ENCODE results near the gene GRK2. TPM values are rescaled to one million over a fixed set of nuclear protein-coding genes. Genes with fewer than 3 reads are reported as not detected.

Gene GRK2
- total and polyA plus RNA-seq, 2 donors (not counting 1 experiment from before 2014, with no cell fraction given): 294 to 534 TPM

DNA sequence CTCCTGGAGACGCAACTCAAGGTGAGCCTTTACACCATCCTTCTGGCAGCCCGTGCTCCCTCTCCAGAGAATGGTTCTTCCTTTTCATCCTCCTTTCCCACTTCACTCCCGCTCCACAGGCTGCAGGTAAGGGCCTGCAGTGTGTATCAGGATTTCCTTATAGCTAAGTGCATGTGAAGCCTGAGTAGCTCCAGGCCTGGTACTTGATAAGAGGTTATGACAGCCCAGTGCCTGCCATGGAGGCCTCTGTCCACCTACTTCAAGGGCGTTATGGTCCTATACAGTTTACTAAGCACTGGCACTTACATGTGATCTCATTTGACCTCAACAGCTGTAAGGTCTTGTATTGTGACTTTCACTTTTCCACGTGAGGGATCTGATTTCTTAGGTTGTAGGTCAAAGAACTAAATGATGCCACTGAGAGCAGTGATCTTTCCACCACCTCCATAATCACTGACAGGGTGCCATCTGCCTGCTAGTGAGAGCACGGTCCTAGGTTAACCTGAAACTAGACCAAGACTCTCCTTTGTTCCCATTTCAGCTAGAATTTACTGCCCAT lies 55.1 kb downstream of the GRK2 start:
- WGBS (ENCODE audit: insufficient coverage): 89% methylated on average over 1 of the region's 6 CpGs
- no peak for TF ChIP-seq EZH2 (IDR thresholded peaks at IDR 0.05; ENCODE audit: borderline replicate concordance, insufficient read depth, low read depth, low read length, poor library complexity, severe bottlenecking)
- TF ChIP-seq, protein P1, sequence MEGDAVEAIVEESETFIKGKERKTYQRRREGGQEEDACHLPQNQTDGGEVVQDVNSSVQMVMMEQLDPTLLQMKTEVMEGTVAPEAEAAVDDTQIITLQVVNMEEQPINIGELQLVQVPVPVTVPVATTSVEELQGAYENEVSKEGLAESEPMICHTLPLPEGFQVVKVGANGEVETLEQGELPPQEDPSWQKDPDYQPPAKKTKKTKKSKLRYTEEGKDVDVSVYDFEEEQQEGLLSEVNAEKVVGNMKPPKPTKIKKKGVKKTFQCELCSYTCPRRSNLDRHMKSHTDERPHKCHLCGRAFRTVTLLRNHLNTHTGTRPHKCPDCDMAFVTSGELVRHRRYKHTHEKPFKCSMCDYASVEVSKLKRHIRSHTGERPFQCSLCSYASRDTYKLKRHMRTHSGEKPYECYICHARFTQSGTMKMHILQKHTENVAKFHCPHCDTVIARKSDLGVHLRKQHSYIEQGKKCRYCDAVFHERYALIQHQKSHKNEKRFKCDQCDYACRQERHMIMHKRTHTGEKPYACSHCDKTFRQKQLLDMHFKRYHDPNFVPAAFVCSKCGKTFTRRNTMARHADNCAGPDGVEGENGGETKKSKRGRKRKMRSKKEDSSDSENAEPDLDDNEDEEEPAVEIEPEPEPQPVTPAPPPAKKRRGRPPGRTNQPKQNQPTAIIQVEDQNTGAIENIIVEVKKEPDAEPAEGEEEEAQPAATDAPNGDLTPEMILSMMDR (IDR thresholded peaks at IDR 0.05): no peak
- H3K4me1 ChIP-seq (ENCODE audit: control insufficient read depth in 2 of 2, insufficient read depth in 2 of 2, low read length in 2 of 2): peaks cover 11 to 19% of the 10 kb centered on the region in 2 donors
- Mint-ChIP-seq H3K27ac (no peak overlapping the region), H3K4me3 (no peak overlapping the region), H3K4me1 (peaks cover 9% of the 10 kb centered on the region), H3K9me3 (ENCODE audit: insufficient read depth) (no peaks in the 10 kb centered on the region), H3K27me3 (no peaks in the 10 kb centered on the region)
- DNase-seq: no peak
- no peak for ATAC-seq (ENCODE audit: low read depth)
- H3K27ac ChIP-seq (ENCODE audit: low read length in 2 of 2): no peak overlapping the region
- ChIA-PET CTCF (interaction anchor here (0.7 to 10.5 kb wide), 7 partner anchors 8 to 61 kb away, joined by 3 to 229 read pairs (median 68); partner anchors contain the start of genes GRK2 and POLD4), POLR2A (no interaction called here)
- H3K4me3 ChIP-seq (ENCODE audit: control extremely low read depth in 1 of 5, extremely low read depth in 1 of 5, insufficient read depth in 1 of 5, low read depth in 2 of 5, low read length in 4 of 5): no peak overlapping the region
- no peaks in the 10 kb centered on the region for H4K20me1 ChIP-seq (ENCODE audit: control insufficient read depth, insufficient read depth, low read length, poor library complexity, severe bottlenecking)
- peaks cover 3% of the 10 kb centered on the region in 2 experiments for H3K36me3 ChIP-seq (replicated peaks in 1 of 2; ENCODE audit: control extremely low read depth in 1 of 2, control insufficient read depth in 1 of 2, extremely low read depth in 1 of 2, insufficient read depth in 2 of 2, low read length in 1 of 2)
- intact Hi-C loops (cut with micrococcal nuclease): no loop called here
- no peak overlapping the region for H2AFZ ChIP-seq (ENCODE audit: insufficient read depth, low read depth, low read length, poor library complexity, severe bottlenecking)
- no peak overlapping the region for H3K4me2 ChIP-seq (replicated peaks; ENCODE audit: low read depth, low read length, poor library complexity, severe bottlenecking)
- no peaks in the 10 kb centered on the region for H3K9me3 ChIP-seq (ENCODE audit: control extremely low read depth in 1 of 3, control insufficient read depth in 2 of 3, insufficient read depth in 1 of 3, low read length in 2 of 3)
- no peaks in the 10 kb centered on the region for H3K27me3 ChIP-seq (replicated peaks in 1 of 4; ENCODE audit: control extremely low read depth in 1 of 4, control insufficient read depth in 3 of 4, insufficient read depth in 4 of 4, low read length in 3 of 4)
- H3K9ac ChIP-seq (ENCODE audit: low read length): no peak overlapping the region
- H3K79me2 ChIP-seq (ENCODE audit: control insufficient read depth, insufficient read depth, low read length): peaks cover 44% of the 10 kb centered on the region

DNA sequence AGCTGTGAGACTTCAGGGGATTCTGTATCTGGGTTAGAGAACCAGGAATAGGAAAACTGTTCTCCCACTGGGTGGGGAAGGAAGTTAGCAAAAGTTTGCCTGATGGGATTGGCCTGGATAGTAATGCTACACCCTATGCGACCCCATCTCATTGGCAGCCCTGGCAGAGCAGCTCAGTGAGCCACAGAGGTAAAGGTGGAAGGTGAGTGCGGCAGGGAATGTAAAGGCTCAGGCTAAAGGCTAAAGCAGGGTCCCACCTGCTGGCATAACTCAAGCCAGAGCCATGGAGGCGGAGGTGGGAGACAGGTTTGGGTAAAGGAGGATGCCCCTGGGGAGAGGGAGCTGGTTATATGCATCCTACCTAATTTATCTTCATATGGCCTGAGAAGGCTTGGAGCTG lies 55.8 kb downstream of the GRK2 start:
- CTCF ChIA-PET: interaction anchor here (0.8 to 10.5 kb wide), 6 partner anchors 24 to 488 kb away, joined by 3 to 229 read pairs (median 70); partner anchors contain the start of genes GRK2 and POLD4
- ATAC-seq (ENCODE audit: low read depth): no peak
- no peak overlapping the region for H3K4me3 Mint-ChIP-seq

More for the DNA sequence above, 55.8 kb downstream of the GRK2 start:
- no peaks in the 10 kb centered on the region for H3K27me3 Mint-ChIP-seq
- WGBS (ENCODE audit: insufficient coverage): 100% methylated on average over 2 of the region's 3 CpGs
- H3K9me3 Mint-ChIP-seq (ENCODE audit: insufficient read depth): no peaks in the 10 kb centered on the region
- intact Hi-C loops (cut with micrococcal nuclease): no loop called here
- no peak overlapping the region for H3K27ac Mint-ChIP-seq
- TF ChIP-seq, protein P1 (IDR thresholded peaks at IDR 0.05): no peak
- TF ChIP-seq EZH2 (IDR thresholded peaks at IDR 0.05; ENCODE audit: borderline replicate concordance, insufficient read depth, low read depth, low read length, poor library complexity, severe bottlenecking): no peak
- no peak for DNase-seq
- H2AFZ ChIP-seq (ENCODE audit: insufficient read depth, low read depth, low read length, poor library complexity, severe bottlenecking): no peak overlapping the region
- H3K4me3 ChIP-seq (ENCODE audit: control extremely low read depth in 1 of 5, extremely low read depth in 1 of 5, insufficient read depth in 1 of 5, low read depth in 2 of 5, low read length in 4 of 5): no peak overlapping the region
- POLR2A ChIA-PET: no interaction called here
- no peaks in the 10 kb centered on the region for H3K9me3 ChIP-seq (ENCODE audit: control extremely low read depth in 1 of 3, control insufficient read depth in 2 of 3, insufficient read depth in 1 of 3, low read length in 2 of 3)
- peaks cover 9% of the 10 kb centered on the region for H3K4me1 Mint-ChIP-seq
- H3K27ac ChIP-seq (ENCODE audit: low read length in 2 of 2): no peak overlapping the region
- H3K4me2 ChIP-seq (replicated peaks; ENCODE audit: low read depth, low read length, poor library complexity, severe bottlenecking): no peak overlapping the region
- no peak overlapping the region for H3K9ac ChIP-seq (ENCODE audit: low read length)
- H3K4me1 ChIP-seq (ENCODE audit: control insufficient read depth in 2 of 2, insufficient read depth in 2 of 2, low read length in 2 of 2): peaks cover 11 to 13% of the 10 kb centered on the region in 2 donors
- no peaks in the 10 kb centered on the region for H3K27me3 ChIP-seq (replicated peaks in 1 of 4; ENCODE audit: control extremely low read depth in 1 of 4, control insufficient read depth in 3 of 4, insufficient read depth in 4 of 4, low read length in 3 of 4)
- peaks cover 3% of the 10 kb centered on the region in 2 experiments for H3K36me3 ChIP-seq (replicated peaks in 1 of 2; ENCODE audit: control extremely low read depth in 1 of 2, control insufficient read depth in 1 of 2, extremely low read depth in 1 of 2, insufficient read depth in 2 of 2, low read length in 1 of 2)
- H3K79me2 ChIP-seq (ENCODE audit: control insufficient read depth, insufficient read depth, low read length): peaks cover 44% of the 10 kb centered on the region
- no peaks in the 10 kb centered on the region for H4K20me1 ChIP-seq (ENCODE audit: control insufficient read depth, insufficient read depth, low read length, poor library complexity, severe bottlenecking)

All from B cell (primary cell).